Measurements from ENCODE around the gene ZNF683.
"Not testable (repeated sequence)": the region's sequence is repeated elsewhere in the genome, so short reads cannot be mapped to it uniquely, and the experiment has no call there.

ZNF683 gene

GRCh38 chr1:26384076-26384475, 11.5 kb upstream of the ZNF683 start:
- no peak for FAIRE-seq

- no peak for FAIRE-seq
Measured at GRCh38 chr1:26378879-26379251, 6.3 kb upstream of the ZNF683 start.

- no peak for FAIRE-seq
Measured at GRCh38 chr1:26378088-26378878, 5.7 kb upstream of the ZNF683 start.

- FAIRE-seq: no peak
Measured at GRCh38 chr1:26376050-26376449, 3.5 kb upstream of the ZNF683 start.

- FAIRE-seq: no peak
Measured at GRCh38 chr1:26375081-26375480, 2.5 kb upstream of the ZNF683 start.

- not testable (repeated sequence) for FAIRE-seq
Measured at GRCh38 chr1:26374361-26374760, 1.8 kb upstream of the ZNF683 start.

GRCh38 chr1:26373789-26374188, 1.2 kb upstream of the ZNF683 start:
- FAIRE-seq: no peak

- no peak for FAIRE-seq
Measured at GRCh38 chr1:26373281-26373680, 731 bp upstream of the ZNF683 start.

- FAIRE-seq: no peak
Measured at GRCh38 chr1:26372039-26372438, 511 bp downstream of the ZNF683 start.

- FAIRE-seq: no peak
Measured at GRCh38 chr1:26370591-26371382, 1.8 kb downstream of the ZNF683 start.

- FAIRE-seq: no peak
Measured at GRCh38 chr1:26368486-26368885, 4.1 kb downstream of the ZNF683 start.

GRCh38 chr1:26368006-26368405, 4.5 kb downstream of the ZNF683 start:
- FAIRE-seq: no peak

GRCh38 chr1:26367441-26367840, 5.1 kb downstream of the ZNF683 start:
- FAIRE-seq: no peak

GRCh38 chr1:26364956-26365355, 7.6 kb downstream of the ZNF683 start:
- no peak for FAIRE-seq

GRCh38 chr1:26363549-26364448, 8.8 kb downstream of the ZNF683 start:
- no peak for FAIRE-seq

GRCh38 chr1:26362331-26362730, 10.2 kb downstream of the ZNF683 start:
- no peak for FAIRE-seq

GRCh38 chr1:26361605-26362122, 10.9 kb downstream of the ZNF683 start:
- no peak for FAIRE-seq

GRCh38 chr1:26360807-26361604, 11.5 kb downstream of the ZNF683 start:
- FAIRE-seq: no peak

- FAIRE-seq: no peak
Measured at GRCh38 chr1:26359981-26360806, 12.4 kb downstream of the ZNF683 start.

GRCh38 chr1:26358411-26359384, 13.9 kb downstream of the ZNF683 start:
- no peak for FAIRE-seq

Measured in A204.1 (cell line).